GM21717 (cell line): Measurements from ENCODE around the gene HOXB9.

Source experiments
- ATAC-seq: cut with Tn5 transposase; IDR thresholded peaks from one replicate; pipeline ENCODE4 v1.9.1; 2021; ENCODE audit warnings: mild to moderate bottlenecking, moderate library complexity; ENCODE audit not compliant: unreplicated experiment

The HOXB9 gene

DNA sequence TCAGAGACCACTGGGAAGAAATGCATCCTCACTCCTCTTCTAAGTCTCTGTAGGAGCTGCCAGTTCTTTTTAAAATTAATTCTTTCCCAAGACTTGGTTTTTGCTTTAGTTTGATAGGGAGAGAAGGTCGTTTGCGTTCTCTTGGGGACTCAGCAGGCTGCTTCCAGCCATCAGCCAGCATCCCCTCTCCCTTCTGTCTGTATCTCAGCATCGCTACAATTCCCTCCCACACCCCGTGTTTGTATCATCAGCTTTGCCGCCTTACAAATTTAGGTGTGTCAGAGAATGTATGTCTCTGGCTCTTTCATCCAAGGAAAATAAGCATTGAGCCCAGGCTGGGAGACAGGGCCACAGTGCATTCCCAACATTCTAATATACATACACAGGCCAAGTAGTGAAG is 26.8 kb downstream of the HOXB9 start:
- ATAC-seq = no peak

GRCh38 chr17:48598736-48599135 is 27.4 kb downstream of the HOXB9 start:
- ATAC-seq = no peak

GRCh38 chr17:48597778-48598631 is 28.2 kb downstream of the HOXB9 start:
- ATAC-seq = no peak

GRCh38 chr17:48597528-48597777 is 28.7 kb downstream of the HOXB9 start:
- no peak for ATAC-seq

GRCh38 chr17:48596735-48597527 is 29.2 kb downstream of the HOXB9 start:
- ATAC-seq = no peak

DNA sequence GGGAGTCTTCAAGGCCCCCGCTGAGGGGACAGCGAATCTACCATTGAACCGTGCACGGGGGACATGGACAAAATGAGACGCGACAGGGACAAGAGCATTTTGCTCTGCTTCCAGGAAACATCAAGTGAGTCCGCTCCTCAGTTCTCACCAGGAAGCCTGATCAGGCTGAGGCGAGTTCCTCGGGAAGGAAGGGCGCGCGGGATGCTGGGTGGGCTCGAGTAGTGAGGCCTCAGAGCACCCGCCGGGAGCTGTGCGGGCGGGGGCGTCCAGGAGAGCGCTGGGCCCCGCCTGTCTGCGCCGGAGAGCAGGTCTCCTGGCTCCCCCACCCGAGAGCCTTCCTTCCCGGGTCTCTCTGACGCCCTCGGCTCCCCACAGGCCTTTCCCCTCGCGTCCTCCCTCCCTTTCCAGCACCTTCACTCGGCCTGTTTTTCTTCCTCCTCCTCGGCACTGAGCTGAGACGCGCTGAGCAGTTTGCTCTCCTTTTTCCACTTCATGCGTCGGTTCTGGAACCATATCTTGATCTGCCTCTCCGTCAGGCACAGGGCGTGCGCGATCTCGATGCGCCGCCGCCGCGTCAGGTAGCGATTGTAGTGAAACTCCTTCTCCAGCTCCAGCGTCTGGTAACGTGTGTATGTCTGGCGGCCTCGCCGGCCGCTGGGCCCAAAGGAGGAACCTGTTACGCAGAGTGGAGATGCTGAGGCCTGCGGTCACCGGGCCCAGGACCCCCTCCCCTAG is 30.0 kb downstream of the HOXB9 start:
- no peak for ATAC-seq

- no peak for ATAC-seq
Observed at GRCh38 chr17:48595278-48595999, 30.7 kb downstream of the HOXB9 start.

DNA sequence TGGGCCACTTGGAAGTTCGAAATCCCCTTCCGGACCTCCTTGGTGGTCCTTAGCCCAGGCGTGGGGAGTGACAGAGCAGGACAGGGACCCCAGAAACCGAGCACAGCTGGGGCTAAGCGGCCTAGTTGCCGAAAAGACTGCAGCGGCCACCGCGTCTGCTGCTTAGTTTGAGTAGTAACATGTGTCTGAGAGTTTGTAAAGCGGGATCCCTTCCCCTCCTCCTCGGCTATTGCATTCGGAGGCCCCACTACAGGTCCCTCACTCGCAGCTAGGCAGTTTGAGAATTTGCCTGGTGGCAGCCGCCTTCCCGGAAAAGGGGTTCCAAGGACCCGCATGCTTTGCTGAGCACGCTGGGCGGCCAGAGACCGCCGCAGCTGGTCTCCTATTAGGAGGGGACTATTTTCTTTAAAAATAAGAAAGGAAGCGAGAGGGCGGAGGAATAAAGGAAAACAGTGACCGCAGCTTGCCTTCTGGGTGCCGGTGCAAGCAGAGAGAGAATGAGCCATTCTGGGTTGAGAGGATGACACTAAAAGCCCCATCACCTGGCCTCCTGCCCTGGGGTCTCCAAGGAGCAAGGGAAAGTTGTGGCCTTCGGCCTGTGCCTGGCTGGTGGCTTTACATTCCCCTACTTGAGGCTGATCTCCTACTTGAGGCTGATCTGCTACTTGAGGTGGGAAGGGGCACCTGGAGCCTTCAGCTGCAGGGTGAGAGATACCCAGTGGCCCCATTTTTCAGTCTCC is 31.4 kb downstream of the HOXB9 start:
- ATAC-seq = no peak

DNA sequence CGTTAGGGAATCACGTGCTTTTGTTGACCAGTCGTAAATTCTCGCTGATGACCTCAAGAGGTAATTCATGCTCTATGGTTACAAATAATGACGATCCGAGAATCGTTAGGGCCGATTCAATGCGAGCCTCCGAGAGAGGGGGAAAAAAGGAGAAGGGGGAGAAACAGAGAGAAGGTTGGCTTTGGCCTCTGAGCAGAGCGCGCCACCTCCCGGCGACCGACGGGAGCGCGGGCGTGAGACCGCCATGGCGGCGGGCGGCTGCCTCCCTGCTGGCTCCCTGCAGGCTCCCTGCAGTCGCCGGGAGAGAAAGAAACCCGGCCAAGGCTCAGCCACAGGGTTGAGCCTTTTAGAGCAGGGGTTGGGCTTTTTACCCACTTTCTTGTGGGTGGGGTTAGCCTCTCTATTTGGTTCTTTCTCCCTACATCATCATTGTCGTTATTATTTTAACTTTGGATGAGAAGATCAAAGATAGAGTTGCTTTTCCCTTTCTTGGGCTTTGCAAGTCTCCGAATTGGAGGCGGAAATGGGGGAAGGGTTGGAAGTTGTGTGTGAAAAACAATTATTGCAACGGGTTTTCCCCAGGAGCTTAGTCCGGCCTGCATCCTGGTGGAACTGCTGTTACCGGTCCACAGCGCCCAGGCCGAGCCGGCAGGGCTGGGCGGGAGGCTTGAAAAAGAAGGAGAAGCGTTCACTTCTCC is 32.2 kb downstream of the HOXB9 start:
- no peak for ATAC-seq

GRCh38 chr17:48593126-48593829 is 32.9 kb downstream of the HOXB9 start, which contains the start of gene HOXB5:
Gene HOXB5 (minus strand): TSS chr17:48593779. CDS start chr17:48593682, 97 bp downstream.
- ATAC-seq = no peak

- no peak for ATAC-seq
Observed at GRCh38 chr17:48592577-48592976, 33.6 kb downstream of the HOXB9 start.

- ATAC-seq = no peak
Observed at GRCh38 chr17:48592057-48592514, 34.1 kb downstream of the HOXB9 start.

GRCh38 chr17:48591255-48592056 is 34.7 kb downstream of the HOXB9 start:
- no peak for ATAC-seq

GRCh38 chr17:48590607-48591161 is 35.5 kb downstream of the HOXB9 start:
- no peak for ATAC-seq

DNA sequence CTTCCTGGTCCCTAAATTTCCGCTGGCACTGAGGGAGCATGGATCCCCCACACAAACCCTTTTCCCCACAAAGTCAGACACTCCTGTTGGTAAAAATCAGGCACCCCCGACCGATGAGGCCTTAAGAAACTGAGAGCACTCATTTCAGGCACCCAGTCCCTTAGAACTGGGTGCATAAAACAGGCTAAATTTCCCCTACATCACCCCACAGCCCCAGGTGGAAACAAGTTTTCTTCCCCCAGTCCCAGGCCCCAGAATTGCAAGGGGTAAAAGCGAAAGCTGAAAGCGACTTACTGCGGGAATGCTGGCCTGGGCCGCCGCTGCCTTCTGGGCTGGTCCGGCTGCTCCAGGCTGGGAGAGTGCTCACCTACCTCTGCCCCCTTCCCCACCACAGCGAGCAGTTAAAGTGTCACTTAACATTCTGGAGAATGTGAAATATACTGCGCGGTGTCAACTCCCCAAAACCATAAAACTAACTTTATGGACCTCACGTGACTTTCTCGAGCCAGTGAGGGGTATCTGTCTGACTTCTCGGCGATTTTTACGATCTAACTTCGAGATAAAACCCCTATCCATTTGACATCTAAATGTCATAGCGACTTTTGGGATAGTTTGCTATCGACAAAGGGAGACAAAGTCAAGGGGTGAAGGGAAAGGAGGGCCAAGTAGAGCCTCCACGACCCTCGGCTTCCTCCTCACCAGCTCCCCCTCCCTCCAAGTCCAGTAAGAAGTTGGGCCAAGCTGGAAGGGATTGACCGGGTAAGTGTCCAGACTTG is 36.1 kb downstream of the HOXB9 start, which contains the start of gene HOXB3:
HOXB3 (minus strand) TSS at position 411 of the 776 bp plus-strand sequence. CDS start 37,767 bp downstream, outside the sequence.
- no peak for ATAC-seq

DNA sequence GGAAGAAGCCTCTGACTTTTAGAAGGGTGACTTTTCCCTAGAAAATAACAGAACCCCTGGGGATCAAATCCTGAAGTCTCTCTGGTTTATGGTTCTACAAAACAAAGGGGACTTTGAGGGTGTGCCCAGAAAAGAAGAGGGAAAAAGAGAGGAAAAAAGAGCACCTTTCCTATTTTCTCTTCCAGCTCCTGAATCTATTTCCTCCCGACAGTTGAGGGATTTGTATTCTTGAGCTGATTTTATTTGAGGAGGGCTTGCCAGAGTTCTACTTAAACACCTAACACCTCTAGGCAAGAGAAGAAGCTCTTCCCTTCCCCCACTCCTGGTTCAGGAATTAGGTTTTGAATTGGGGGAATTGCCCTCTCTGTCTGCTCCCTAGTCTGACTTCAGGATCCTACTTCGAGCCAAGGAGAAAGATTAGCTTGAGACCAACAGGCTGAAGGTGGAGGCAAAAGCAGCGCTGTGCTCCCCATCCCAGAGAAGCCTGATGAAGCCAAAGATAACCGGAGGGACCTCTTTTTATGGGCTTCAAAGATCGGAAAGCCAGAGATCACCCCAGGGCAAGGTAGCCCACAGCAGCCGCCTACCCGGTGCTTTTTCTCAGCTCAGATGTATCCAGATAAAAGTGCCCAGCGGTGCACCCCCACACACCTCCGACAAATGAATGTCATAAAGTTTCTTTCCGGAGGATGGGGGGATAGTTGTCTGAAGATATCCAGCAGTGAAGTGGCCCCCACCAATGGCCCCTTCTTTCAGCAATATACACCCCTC is 36.9 kb downstream of the HOXB9 start:
- ATAC-seq = no peak
